ENCODE data around the gene SMG1.
"Not testable (repeated sequence)": the region's sequence is repeated elsewhere in the genome, so short reads cannot be mapped to it uniquely, and the experiment has no call there.

Gene SMG1

GRCh38 chr16:18803569-18804462 is 122.4 kb downstream of the SMG1 start:
- Histone ChIP-seq H3K27ac (peak overlapping the region in 12 of 21 experiments; percentile 3 to 89 (median 56)), H3K4me3 (no peak overlapping the region)

DNA sequence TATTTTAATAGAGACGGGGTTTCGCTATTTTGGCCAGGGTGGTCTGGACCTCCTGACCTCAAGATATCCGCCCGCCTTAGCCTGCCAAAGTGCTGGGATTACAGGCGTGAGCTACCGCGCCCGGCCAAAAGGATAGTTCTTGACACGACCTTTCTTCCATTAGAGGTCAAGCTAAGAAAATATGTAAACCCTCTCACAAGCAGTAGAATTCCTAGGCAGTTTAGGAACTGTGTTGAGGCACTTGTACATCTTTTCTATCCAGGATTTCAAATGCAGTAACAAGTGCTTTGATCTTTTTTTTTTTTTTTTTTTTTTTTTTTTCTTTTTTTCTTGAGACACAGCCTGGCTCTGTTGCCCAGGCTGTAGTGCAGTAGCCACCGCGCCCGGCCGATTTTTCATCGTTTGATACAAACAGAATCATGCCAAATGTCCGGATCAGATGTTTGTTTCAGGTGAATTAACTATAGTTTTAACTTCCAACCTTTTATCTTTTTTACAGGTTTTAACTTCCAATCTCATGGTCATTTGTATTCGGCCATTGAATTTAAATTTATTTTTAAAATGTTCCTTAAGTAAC is 123.4 kb downstream of the SMG1 start:
- peak overlapping the region in 4 of 21 experiments; percentile 77 to 89 (median 85) for H3K27ac ChIP-seq
- H3K4me3 ChIP-seq = no peak overlapping the region

GRCh38 chr16:18801145-18801972 is 124.8 kb downstream of the SMG1 start, which contains the start of gene ARL6IP1:
Gene ARL6IP1, minus strand, starts transcription at chr16:18801549. Its CDS starts 83 bp downstream, at chr16:18801466.
- Histone ChIP-seq H3K27ac (peak within 1 kb of the TSS; percentile 66 to 94 (median 88)), H3K4me3 (peak within 1 kb of the TSS; percentile 79 to 99 (median 84))

GRCh38 chr16:18800775-18801144 is 125.4 kb downstream of the SMG1 start:
- H3K27ac ChIP-seq = peak overlapping the region; percentile 66 to 94 (median 88)

GRCh38 chr16:18800293-18800692 is 125.9 kb downstream of the SMG1 start:
- Histone ChIP-seq H3K27ac (peak overlapping the region in 17 of 21 experiments; percentile 75 to 94 (median 89)), H3K4me3 (peak overlapping the region; percentile 79 to 99 (median 84))

More at GRCh38 chr16:18800775-18801144, 125.4 kb downstream of the SMG1 start:
- H3K4me3 ChIP-seq = peak overlapping the region; percentile 79 to 99 (median 84)

- H3K27ac ChIP-seq = peak overlapping the region in 2 of 21 experiments; percentile 90
- peak overlapping the region in 1 of 7 experiments; percentile 80 for H3K4me3 ChIP-seq
These were observed 126.7 kb downstream of the SMG1 start for GRCh38 chr16:18799500-18799899.

DNA sequence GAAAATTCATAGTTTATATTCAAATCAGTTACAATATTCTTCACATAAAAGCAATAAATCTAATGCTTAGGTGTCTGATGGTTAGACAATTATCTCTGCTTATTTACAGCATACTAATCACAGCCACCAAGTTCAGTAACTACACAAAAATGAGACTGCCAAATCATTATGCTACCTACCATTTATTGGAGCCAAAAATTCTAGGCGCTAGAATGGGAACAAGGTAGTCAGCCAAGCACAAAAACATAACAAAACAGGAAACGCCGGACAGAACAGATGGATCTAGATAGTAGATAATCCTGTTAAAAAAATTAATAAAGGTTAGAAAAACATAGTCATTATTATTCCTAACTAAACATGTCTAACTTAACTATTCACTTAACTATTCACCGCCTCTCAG is 128.5 kb downstream of the SMG1 start:
- H3K4me3 ChIP-seq = no peak overlapping the region

DNA sequence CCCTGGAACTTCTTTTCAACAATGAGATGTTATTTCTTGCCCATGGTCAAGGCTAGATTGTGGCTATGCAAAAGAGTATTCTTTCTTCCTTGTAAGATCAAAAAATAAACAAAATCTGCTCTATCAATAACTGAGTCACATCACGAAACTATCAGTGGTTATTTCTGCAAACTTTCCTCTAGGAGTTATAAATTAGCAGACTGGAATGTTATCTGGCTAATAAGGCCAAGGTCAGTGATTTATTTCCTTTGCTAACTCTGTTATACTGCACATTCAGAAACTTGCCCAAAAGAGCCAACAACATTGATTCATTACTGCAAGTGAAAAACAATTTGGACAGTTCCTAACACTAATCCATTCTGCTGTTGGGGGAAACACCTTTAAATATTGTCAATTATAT is 129.8 kb downstream of the SMG1 start:
- Histone ChIP-seq H3K4me3 (no peak overlapping the region), H3K27ac (no peak overlapping the region)

More for the DNA sequence above, 128.5 kb downstream of the SMG1 start:
- H3K27ac ChIP-seq = no peak overlapping the region

DNA sequence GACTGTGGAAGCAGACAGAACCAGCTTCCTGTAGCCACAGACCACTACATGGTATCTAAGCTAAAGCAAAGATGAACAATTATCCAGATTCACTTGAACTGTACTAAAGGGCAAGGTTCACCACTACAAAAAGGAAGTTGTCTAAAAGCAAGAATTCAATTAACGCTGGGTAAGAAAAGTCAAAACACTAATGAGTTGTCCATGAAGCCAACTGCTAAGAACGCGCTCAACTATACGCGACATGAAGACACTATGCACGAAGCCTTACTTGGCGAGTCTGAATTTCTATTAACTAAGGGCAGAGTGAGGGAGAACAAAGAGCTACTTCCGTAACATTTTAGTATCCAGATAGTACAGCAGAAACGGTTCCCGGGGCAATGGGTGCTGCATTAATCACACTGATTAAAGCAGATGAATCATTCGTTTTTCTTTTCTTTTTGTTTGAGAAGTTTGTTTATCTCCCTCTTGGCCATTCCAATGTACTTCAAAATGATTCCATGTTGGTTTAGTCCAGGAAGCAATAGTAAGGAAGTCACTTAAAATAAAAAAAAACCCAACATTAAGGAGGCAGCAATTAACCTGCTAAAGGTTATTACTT is 133.3 kb downstream of the SMG1 start:
- no peak overlapping the region for H3K4me3 ChIP-seq
- no peak overlapping the region for H3K27ac ChIP-seq

GRCh38 chr16:18789850-18790706 is 136.1 kb downstream of the SMG1 start, which contains the start of gene RPS15A:
Gene RPS15A, minus strand, starts transcription at chr16:18790334. Its CDS starts 1,221 bp downstream, at chr16:18789113.
- Histone ChIP-seq H3K4me3 (peak within 1 kb of the TSS; percentile 74 to 94 (median 87)), H3K27ac (peak within 1 kb of the TSS; percentile 73 to 93 (median 87))

DNA sequence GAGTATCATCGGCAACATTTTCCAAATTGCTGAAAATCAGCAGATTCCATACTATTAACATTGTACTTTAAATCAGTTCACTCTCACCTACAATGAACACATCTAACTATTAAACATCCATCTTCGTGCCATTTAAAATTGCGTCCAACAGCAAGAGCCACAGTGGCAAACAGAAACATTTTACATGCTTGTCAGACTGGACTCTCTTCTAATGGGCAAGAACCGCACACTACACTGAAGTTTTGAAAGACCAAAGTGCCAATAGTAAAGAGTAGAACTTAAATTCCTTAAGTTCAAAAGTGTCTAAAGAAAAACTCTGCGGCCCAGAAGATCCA is 136.7 kb downstream of the SMG1 start:
- Histone ChIP-seq H3K4me3 (peak overlapping the region; percentile 74 to 94 (median 87)), H3K27ac (peak overlapping the region; percentile 73 to 93 (median 87))

DNA sequence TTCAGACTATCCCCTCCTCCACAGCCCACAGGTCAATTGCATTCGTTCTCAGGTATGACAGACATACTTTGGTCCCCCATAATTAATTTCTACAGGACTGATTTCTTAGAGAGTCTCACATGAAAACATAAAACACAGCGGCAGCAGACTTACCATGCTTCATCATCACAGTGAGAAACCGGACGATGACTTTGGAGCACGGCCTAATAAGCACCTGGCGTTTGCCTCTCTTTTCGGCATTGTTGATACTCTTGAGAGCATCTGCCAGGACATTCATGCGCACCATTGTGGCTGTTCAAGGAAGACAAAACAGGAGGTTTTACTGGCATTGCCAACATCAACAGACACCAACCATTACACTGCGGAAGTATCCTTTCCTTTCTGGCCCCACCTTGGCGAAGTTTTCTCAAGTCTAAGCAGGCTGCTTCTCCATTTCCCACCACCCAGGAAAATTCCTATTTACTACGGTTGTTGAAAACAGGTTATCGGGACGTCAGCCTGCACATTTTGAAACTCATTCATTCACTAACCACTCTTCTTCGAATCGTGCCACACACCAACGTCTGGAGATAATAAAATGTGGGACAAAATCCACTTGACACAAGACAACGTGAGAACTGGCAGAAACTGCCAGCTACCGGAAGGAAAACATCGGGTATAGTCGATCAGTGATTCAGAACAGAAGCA is 137.2 kb downstream of the SMG1 start:
- H3K27ac ChIP-seq = peak overlapping the region in 20 of 21 experiments; percentile 73 to 93 (median 87)
- H3K4me3 ChIP-seq = peak overlapping the region; percentile 74 to 94 (median 87)

DNA sequence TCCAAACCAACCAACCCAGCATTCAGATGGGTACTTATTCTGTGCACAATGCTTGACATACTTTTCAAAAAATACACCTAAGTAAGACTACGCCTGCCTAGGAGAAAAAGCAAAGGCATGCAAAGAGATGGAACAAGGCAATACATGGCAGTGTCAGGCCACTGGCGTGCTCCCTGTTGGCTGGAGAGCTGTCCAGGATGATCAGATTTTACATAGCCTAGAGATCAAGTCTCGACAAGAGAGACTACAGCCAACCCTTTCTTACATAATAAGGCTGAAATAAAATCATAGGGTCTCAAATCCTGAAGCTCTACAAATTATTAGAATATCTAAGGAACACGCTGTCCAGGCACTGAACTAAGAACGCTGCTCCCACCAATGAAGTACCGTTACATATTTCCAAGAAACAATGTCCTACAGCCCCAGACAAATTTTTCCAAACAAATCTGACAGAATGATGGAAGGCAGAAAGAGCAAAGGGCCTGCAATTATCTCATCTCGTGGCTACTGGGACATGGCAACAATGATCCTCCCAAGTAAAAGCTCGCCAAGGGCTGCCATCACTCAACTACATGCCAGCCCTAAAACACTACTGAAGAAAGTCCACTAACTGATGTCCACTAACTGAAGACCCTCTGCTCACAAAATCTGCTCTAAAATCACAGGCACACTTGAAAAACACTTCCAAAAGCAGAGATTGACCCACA is 141.1 kb downstream of the SMG1 start:
- Histone ChIP-seq H3K27ac (no peak overlapping the region), H3K4me3 (no peak overlapping the region)

GRCh38 chr16:18783430-18784341 is 142.5 kb downstream of the SMG1 start:
- H3K27ac ChIP-seq = no peak overlapping the region
- no peak overlapping the region for H3K4me3 ChIP-seq

- no peak overlapping the region for H3K27ac ChIP-seq
- no peak overlapping the region for H3K4me3 ChIP-seq
These were observed 143.3 kb downstream of the SMG1 start for GRCh38 chr16:18782697-18783429.

GRCh38 chr16:18781232-18781631 is 145.0 kb downstream of the SMG1 start:
- H3K4me3 ChIP-seq, H3K27ac ChIP-seq: not testable (repeated sequence)

All from skin epidermis (tissue), 12 donors.